Measurements from ENCODE around the gene ZNF280D.

GRCh38 chr15:56608140-56608778, 125.0 kb downstream of the ZNF280D start:
- TF ChIP-seq POLR2AphosphoS5 (IDR thresholded peaks at IDR 0.05; ENCODE audit: low read depth, low read length) = no peak
- no peak for TF ChIP-seq CTCF (IDR thresholded peaks at IDR 0.05; ENCODE audit: control extremely low read depth in 1 of 3, insufficient read depth in 1 of 3, low read depth in 1 of 3, low read length in 3 of 3)
- TF ChIP-seq EZH2 (IDR thresholded peaks at IDR 0.05; ENCODE audit: low read depth, low read length, severe bottlenecking) = no peak
- TF ChIP-seq, protein P1, sequence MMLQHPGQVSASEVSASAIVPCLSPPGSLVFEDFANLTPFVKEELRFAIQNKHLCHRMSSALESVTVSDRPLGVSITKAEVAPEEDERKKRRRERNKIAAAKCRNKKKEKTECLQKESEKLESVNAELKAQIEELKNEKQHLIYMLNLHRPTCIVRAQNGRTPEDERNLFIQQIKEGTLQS (IDR thresholded peaks at IDR 0.05; ENCODE audit: insufficient read depth, low read depth, low read length) = no peak
- TF ChIP-seq EP300 (IDR thresholded peaks at IDR 0.05; ENCODE audit: borderline replicate concordance in 1 of 2, low read depth in 2 of 2, low read length in 2 of 2) = no peak
- TF ChIP-seq, protein P2, sequence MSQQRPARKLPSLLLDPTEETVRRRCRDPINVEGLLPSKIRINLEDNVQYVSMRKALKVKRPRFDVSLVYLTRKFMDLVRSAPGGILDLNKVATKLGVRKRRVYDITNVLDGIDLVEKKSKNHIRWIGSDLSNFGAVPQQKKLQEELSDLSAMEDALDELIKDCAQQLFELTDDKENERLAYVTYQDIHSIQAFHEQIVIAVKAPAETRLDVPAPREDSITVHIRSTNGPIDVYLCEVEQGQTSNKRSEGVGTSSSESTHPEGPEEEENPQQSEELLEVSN (IDR thresholded peaks at IDR 0.05) = no peak
- TF ChIP-seq RNF2 (IDR thresholded peaks at IDR 0.05; ENCODE audit: borderline replicate concordance, low read depth, low read length, missing control alignments, poor library complexity, severe bottlenecking) = no peak
- TF ChIP-seq CHD2 (IDR thresholded peaks at IDR 0.05; ENCODE audit: low read length) = no peak
- TF ChIP-seq SIN3A (conservative IDR thresholded peaks at IDR 0.05 in 1 of 2, IDR thresholded peaks at IDR 0.05 in 1 of 2; ENCODE audit: low read depth in 1 of 2, low read length in 2 of 2) = no peak
- TF ChIP-seq RAD21 (IDR thresholded peaks at IDR 0.05 in 1 of 2, conservative IDR thresholded peaks at IDR 0.05 in 1 of 2; ENCODE audit: low read depth in 2 of 2, low read length in 2 of 2) = no peak
- no peak for TF ChIP-seq SP4 (IDR thresholded peaks at IDR 0.05; ENCODE audit: low read length)

Data from H1 (cell line).